ENCODE measurements around the gene DDRGK1. TPM values are rescaled to one million over a fixed set of nuclear protein-coding genes. Genes with fewer than 3 reads are reported as not detected.

The DDRGK1 gene
- polyA plus RNA-seq, 2 of the 4 experiments (the other 2 are of a cell fraction): 87.4 to 120 TPM

GRCh38 chr20:3245711-3246110, 41.2 kb upstream of the DDRGK1 start:
- DNase-seq (ENCODE audit: low read depth in 1 of 2, low spot score in 1 of 2) (no peak), FAIRE-seq (no peak), ATAC-seq (no peak)
- TF ChIP-seq RAD21 (conservative IDR thresholded peaks at IDR 0.05 in 1 of 2, IDR thresholded peaks at IDR 0.05 in 1 of 2) (no peak), HES2 (IDR thresholded peaks at IDR 0.05) (no peak), HOXB5 (CRISPR knock-in tag; IDR thresholded peaks at IDR 0.05) (no peak), POLR2A (IDR thresholded peaks at IDR 0.05; ENCODE audit: low read length) (no peak), FOXS1 (CRISPR knock-in tag; IDR thresholded peaks at IDR 0.05) (no peak), NFE2L2 (conservative IDR thresholded peaks at IDR 0.05; ENCODE audit: low read length) (no peak), PHF8 (IDR thresholded peaks at IDR 0.05; ENCODE audit: borderline replicate concordance, low read depth) (no peak), BCL3 (IDR thresholded peaks at IDR 0.05) (no peak), HEYL (CRISPR knock-in tag; IDR thresholded peaks at IDR 0.05) (no peak), BHLHE40 (IDR thresholded peaks at IDR 0.05; ENCODE audit: low read depth, low read length) (no peak), USF2 (IDR thresholded peaks at IDR 0.05) (no peak)
- no peak overlapping the region for H3K4me2 ChIP-seq
- POLR2A ChIA-PET: no interaction called here
- peaks cover 23% of the 10 kb centered on the region for H3K4me1 ChIP-seq
- CTCF ChIA-PET: interaction anchor here (0.6 to 3.7 kb wide), 3 partner anchors 16 to 28 kb away, joined by 3 to 16 read pairs (median 3); no protein-coding TSS in a partner anchor
- no peak overlapping the region for H3K27ac ChIP-seq
- WGBS (ENCODE audit: missing lambda C conversion rate): 55% methylated on average over 4 of the region's 4 CpGs
- no peak overlapping the region for H3K4me3 ChIP-seq
- H3K9me3 ChIP-seq: no peaks in the 10 kb centered on the region

GRCh38 chr20:3245156-3245555, 40.7 kb upstream of the DDRGK1 start:
- H3K27ac ChIP-seq: no peak overlapping the region; a peak in 1 of 6 replicates
- ATAC-seq (no peak), DNase-seq (ENCODE audit: low read depth in 1 of 2, low spot score in 1 of 2) (no peak), FAIRE-seq (no peak)
- no peak overlapping the region for H3K4me2 ChIP-seq
- POLR2A ChIA-PET: no interaction called here
- H3K4me1 ChIP-seq: peaks cover 23% of the 10 kb centered on the region
- no peak for TF ChIP-seq EHMT2 (IDR thresholded peaks at IDR 0.05; ENCODE audit: low read depth)
- no peak for TF ChIP-seq FOXS1 (CRISPR knock-in tag; IDR thresholded peaks at IDR 0.05)
- no peak for TF ChIP-seq CBX8 (IDR thresholded peaks at IDR 0.05)
- no peak for TF ChIP-seq KDM5A (IDR thresholded peaks at IDR 0.05)
- CTCF ChIA-PET: interaction anchor here (0.6 to 3.7 kb wide), 2 partner anchors 16 to 27 kb away, joined by 3 to 16 read pairs; no protein-coding TSS in a partner anchor
- H3K4me3 ChIP-seq: no peak overlapping the region
- H3K9me3 ChIP-seq: no peaks in the 10 kb centered on the region
- 58% methylated on average over 2 of the region's 2 CpGs for WGBS (ENCODE audit: missing lambda C conversion rate)

GRCh38 chr20:3244613-3245012, 40.1 kb upstream of the DDRGK1 start:
- H3K4me2 ChIP-seq: no peak overlapping the region
- H3K9me3 ChIP-seq: no peaks in the 10 kb centered on the region
- WGBS (ENCODE audit: missing lambda C conversion rate): 75% methylated on average over 1 of the region's 1 CpG
- DNase-seq (ENCODE audit: low read depth in 1 of 2, low spot score in 1 of 2) (no peak), ATAC-seq (0 out of 6 replicates have a peak, but pooled peaks of 1 of the 2 experiments have one; percentile 5), FAIRE-seq (no peak)
- no peak overlapping the region for H3K4me3 ChIP-seq
- TF ChIP-seq FOXS1 (CRISPR knock-in tag; IDR thresholded peaks at IDR 0.05) (no peak), ATOH8 (CRISPR knock-in tag; IDR thresholded peaks at IDR 0.05; ENCODE audit: low read depth) (no peak), HES2 (IDR thresholded peaks at IDR 0.05) (no peak), PBX3 (IDR thresholded peaks at IDR 0.05) (no peak), FOSL2 (IDR thresholded peaks at IDR 0.05) (no peak), FOSL2 (CRISPR knock-in tag; IDR thresholded peaks at IDR 0.05) (no peak), TP53 (CRISPR knock-in tag; IDR thresholded peaks at IDR 0.05) (no peak), JUN (IDR thresholded peaks at IDR 0.05) (no peak), CHD2 (IDR thresholded peaks at IDR 0.05; ENCODE audit: low read length, partially characterized antibody) (no peak)
- H3K4me1 ChIP-seq: peaks cover 23% of the 10 kb centered on the region
- POLR2A ChIA-PET: no interaction called here
- no peak overlapping the region for H3K27ac ChIP-seq
- CTCF ChIA-PET: interaction anchor here (3.7 kb wide), 1 partner anchor 27 kb away, joined by 16 read pairs; no protein-coding TSS in a partner anchor
